KMS-11 (cell line): ENCODE measurements around the gene ZDHHC18.

ENCODE experiments used
- H2AFZ ChIP-seq: fragments of 200-600 bp; sonication (generic); 2 replicates; pipeline ENCODE4 v1.6.1; 2016; ENCODE audit warnings: antibody characterized with exemption, mixed run types, low read depth
- H3K27ac ChIP-seq: fragments of 200-600 bp; sonication (generic); 2 replicates; pipeline ENCODE4 v1.6.1; 2016; ENCODE audit warnings: mild to moderate bottlenecking, mixed run types
- H3K27me3 ChIP-seq: fragments of 200-600 bp; sonication (generic); 2 replicates; pipeline ENCODE4 v1.6.1; 2017; ENCODE audit warnings: mild to moderate bottlenecking, low read depth, mixed run types, moderate library complexity; ENCODE audit not compliant: insufficient read depth
- H3K36me3 ChIP-seq: fragments of 200-600 bp; sonication (generic); 2 replicates; pipeline ENCODE4 v1.6.1; 2017; ENCODE audit warnings: mild to moderate bottlenecking, mixed run types; ENCODE audit not compliant: insufficient read depth
- H3K4me1 ChIP-seq: fragments of 200-600 bp; sonication (generic); 2 replicates; pipeline ENCODE4 v1.6.1; 2016; ENCODE audit warnings: mild to moderate bottlenecking, low read depth, mixed run types; ENCODE audit not compliant: poor library complexity, severe bottlenecking
- H3K4me2 ChIP-seq: fragments of 200-600 bp; sonication (generic); 2 replicates; pipeline ENCODE4 v1.7.0; 2016; ENCODE audit warnings: mild to moderate bottlenecking, mixed run types
- H3K4me3 ChIP-seq: fragments of 200-600 bp; sonication (generic); IDR thresholded peaks from 2 replicates; pipeline ENCODE4 v1.6.1; 2017; ENCODE audit warnings: low read depth, low read length, mixed read lengths; ENCODE audit not compliant: insufficient read depth
- H3K79me2 ChIP-seq: fragments of 200-600 bp; sonication (generic); 2 replicates; pipeline ENCODE4 v1.6.1; 2016; ENCODE audit warnings: low read depth, mixed run types; ENCODE audit not compliant: insufficient read depth
- H3K9ac ChIP-seq: fragments of 200-600 bp; sonication (generic); 2 replicates; pipeline ENCODE4 v1.6.1; 2016; ENCODE audit warnings: mild to moderate bottlenecking, mixed run types
- H4K20me1 ChIP-seq: fragments of 200-600 bp; sonication (generic); 2 replicates; pipeline ENCODE4 v1.6.1; 2016; ENCODE audit warnings: mild to moderate bottlenecking, mixed run types; ENCODE audit not compliant: insufficient read depth
- CTCF ChIP-seq: fragments of 200-600 bp; sonication (generic); conservative IDR thresholded peaks from 2 replicates; pipeline ENCODE4 v1.6.1; 2017; ENCODE audit warnings: low read depth, mild to moderate bottlenecking, antibody characterized with exemption, low read length, moderate library complexity, mixed read lengths

ZDHHC18 gene

DNA sequence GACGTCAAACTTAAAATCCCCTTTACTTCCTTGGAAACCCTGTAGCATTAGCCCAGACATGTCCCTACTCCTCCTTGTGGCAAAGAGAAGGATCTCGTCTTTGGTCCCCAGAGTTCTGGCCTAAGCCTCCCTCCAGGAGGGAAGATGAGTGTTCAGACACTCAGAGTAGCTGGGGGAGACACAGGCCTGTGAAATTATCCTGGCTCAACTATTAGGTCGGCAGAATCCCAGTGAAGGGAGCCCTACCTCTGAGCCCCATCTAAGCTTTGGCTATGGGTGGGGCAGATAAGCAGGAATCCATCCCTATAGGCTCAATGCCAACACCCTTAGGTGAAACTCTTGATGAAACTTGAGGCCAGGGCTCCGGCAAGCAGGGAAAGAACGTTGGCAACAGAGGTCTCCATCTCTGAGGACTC lies 34.8 kb downstream of the ZDHHC18 start:
- TF ChIP-seq CTCF, result no peak
- H3K4me2 ChIP-seq, result no peak overlapping the region
- H3K9ac ChIP-seq, result no peak overlapping the region
- no peak overlapping the region for H2AFZ ChIP-seq
- H4K20me1 ChIP-seq, result no peaks in the 10 kb centered on the region
- H3K79me2 ChIP-seq, result no peaks in the 10 kb centered on the region
- peaks cover 14% of the 10 kb centered on the region for H3K4me1 ChIP-seq
- no peak overlapping the region for H3K27ac ChIP-seq
- H3K4me3 ChIP-seq, result no peak overlapping the region
- no peaks in the 10 kb centered on the region for H3K36me3 ChIP-seq
- H3K27me3 ChIP-seq, result no peaks in the 10 kb centered on the region

DNA sequence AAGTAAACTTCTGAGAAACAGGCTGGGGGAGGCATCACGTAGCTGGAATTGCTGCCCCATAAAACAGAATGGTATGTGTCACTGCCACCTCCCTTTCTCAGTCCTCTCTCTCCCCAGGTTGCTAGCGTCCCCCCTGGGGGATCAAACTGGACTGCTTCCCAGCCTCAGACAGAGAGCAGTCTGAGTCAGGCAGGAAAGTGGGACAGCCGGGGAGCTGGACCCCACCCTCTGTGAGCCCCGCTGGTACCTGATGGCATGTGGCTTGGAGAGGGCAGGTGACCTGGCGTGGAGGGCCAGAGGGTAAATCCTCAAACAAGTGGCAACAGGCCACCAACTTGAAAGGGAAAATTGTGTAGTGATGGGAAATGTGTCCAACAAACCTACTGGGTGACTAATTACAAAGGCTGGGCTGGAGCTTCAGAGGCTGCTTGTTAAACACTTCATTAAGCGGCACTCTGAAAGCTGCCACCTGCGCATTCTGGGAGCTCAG lies 35.4 kb downstream of the ZDHHC18 start:
- H3K4me3 ChIP-seq, result no peak overlapping the region
- no peaks in the 10 kb centered on the region for H4K20me1 ChIP-seq
- H2AFZ ChIP-seq, result no peak overlapping the region
- H3K36me3 ChIP-seq, result no peaks in the 10 kb centered on the region
- H3K27ac ChIP-seq, result no peak overlapping the region
- no peaks in the 10 kb centered on the region for H3K27me3 ChIP-seq
- no peaks in the 10 kb centered on the region for H3K79me2 ChIP-seq
- no peak for TF ChIP-seq CTCF
- H3K9ac ChIP-seq, result no peak overlapping the region
- H3K4me2 ChIP-seq, result no peak overlapping the region
- H3K4me1 ChIP-seq, result peaks cover 14% of the 10 kb centered on the region

DNA sequence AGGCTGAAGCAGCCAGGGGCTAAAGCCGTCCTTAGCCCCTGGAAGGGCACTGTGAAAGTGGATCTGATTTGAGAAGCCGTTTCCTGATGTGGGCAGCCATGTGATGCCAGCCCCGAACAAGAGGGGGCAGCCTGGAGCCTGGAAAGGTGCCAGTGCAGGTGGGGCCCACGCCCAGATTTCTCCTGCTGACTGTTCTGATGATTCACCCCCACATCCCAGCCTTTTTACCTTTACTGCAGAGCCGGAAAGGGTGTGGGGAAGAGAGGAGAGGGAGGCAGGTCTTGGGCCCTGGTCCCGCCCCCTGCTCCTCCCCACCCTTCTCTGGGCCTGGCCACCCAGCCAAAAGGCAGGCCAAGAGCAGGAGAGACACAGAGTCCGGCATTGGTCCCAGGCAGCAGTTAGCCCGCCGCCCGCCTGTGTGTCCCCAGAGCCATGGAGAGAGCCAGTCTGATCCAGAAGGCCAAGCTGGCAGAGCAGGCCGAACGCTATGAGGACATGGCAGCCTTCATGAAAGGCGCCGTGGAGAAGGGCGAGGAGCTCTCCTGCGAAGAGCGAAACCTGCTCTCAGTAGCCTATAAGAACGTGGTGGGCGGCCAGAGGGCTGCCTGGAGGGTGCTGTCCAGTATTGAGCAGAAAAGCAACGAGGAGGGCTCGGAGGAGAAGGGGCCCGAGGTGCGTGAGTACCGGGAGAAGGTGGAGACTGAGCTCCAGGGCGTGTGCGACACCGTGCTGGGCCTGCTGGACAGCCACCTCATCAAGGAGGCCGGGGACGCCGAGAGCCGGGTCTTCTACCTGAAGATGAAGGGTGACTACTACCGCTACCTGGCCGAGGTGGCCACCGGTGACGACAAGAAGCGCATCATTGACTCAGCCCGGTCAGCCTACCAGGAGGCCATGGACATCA lies 36.5 kb downstream of the ZDHHC18 start, which contains the start of gene SFN:
SFN (plus strand) TSS at position 369 of the 904 bp plus-strand sequence; CDS start at position 433, 64 bp downstream.
- H3K4me1 ChIP-seq, result peaks cover 14% of the 10 kb centered on the region

DNA sequence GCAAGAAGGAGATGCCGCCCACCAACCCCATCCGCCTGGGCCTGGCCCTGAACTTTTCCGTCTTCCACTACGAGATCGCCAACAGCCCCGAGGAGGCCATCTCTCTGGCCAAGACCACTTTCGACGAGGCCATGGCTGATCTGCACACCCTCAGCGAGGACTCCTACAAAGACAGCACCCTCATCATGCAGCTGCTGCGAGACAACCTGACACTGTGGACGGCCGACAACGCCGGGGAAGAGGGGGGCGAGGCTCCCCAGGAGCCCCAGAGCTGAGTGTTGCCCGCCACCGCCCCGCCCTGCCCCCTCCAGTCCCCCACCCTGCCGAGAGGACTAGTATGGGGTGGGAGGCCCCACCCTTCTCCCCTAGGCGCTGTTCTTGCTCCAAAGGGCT lies 37.2 kb downstream of the ZDHHC18 start:
- no peak overlapping the region for H3K9ac ChIP-seq
- H3K27me3 ChIP-seq, result no peaks in the 10 kb centered on the region
- no peak for TF ChIP-seq CTCF
- peak overlapping the region; percentile 92; the same call in 1 of the 2 replicates for H2AFZ ChIP-seq
- H3K4me2 ChIP-seq, result peak overlapping the region; percentile 90; the same call in 1 of the 2 replicates
- H3K27ac ChIP-seq, result no peak overlapping the region; the same call in 1 of the 2 replicates
- H3K79me2 ChIP-seq, result no peaks in the 10 kb centered on the region
- H4K20me1 ChIP-seq, result no peaks in the 10 kb centered on the region
- no peak overlapping the region for H3K4me3 ChIP-seq
- H3K36me3 ChIP-seq, result no peaks in the 10 kb centered on the region
- peaks cover 14% of the 10 kb centered on the region for H3K4me1 ChIP-seq

More for the DNA sequence above, 36.5 kb downstream of the ZDHHC18 start, which contains the start of gene SFN:
- Histone ChIP-seq H3K79me2 (no peaks in the 10 kb centered on the region), H2AFZ (peak within 1 kb of the TSS; percentile 92; the same call in 1 of the 2 replicates), H3K4me3 (no peak within 1 kb of the TSS), H3K27ac (peak within 1 kb of the TSS; percentile 98; the same call in 1 of the 2 replicates), H3K27me3 (no peaks in the 10 kb centered on the region), H3K9ac (peak within 1 kb of the TSS; percentile 96; the same call in 1 of the 2 replicates), H3K36me3 (no peaks in the 10 kb centered on the region), H3K4me2 (peak within 1 kb of the TSS; percentile 90), H4K20me1 (no peaks in the 10 kb centered on the region)
- TF ChIP-seq CTCF, result peak; percentile 46; the same call in 1 of the 2 replicates
